Vagina (tissue), 2 donors: ENCODE results near the gene DAB2IP.

Experiments used
- CTCF ChIP-seq, 3 experiments: fragments of 450-650 bp in 2 of 3; fragments of 200-600 bp in 1 of 3; sonication (generic) in 1 of 3; IDR thresholded peaks; one replicate each; pipeline ENCODE4 v1.5.1; 2017 to 2019; ENCODE audit warnings: antibody characterized with exemption in 3 of 3, mild to moderate bottlenecking in 2 of 3, moderate library complexity in 2 of 3
- POLR2A ChIP-seq, 2 donors: fragments of 450-650 bp; IDR thresholded peaks; one replicate each; pipeline ENCODE4 v1.6.1; 2017; ENCODE audit warnings: antibody characterized with exemption in 2 of 2, mild to moderate bottlenecking in 2 of 2, moderate library complexity in 2 of 2
- POLR2AphosphoS5 ChIP-seq, 2 donors: sonication (generic); formaldehyde crosslinking; IDR thresholded peaks; one replicate each; pipeline ENCODE4 v1.9.0; 2017; ENCODE audit warnings: antibody characterized with exemption in 2 of 2, mild to moderate bottlenecking in 2 of 2, low read depth in 1 of 2; ENCODE audit not compliant: insufficient read depth in 1 of 2

DNA sequence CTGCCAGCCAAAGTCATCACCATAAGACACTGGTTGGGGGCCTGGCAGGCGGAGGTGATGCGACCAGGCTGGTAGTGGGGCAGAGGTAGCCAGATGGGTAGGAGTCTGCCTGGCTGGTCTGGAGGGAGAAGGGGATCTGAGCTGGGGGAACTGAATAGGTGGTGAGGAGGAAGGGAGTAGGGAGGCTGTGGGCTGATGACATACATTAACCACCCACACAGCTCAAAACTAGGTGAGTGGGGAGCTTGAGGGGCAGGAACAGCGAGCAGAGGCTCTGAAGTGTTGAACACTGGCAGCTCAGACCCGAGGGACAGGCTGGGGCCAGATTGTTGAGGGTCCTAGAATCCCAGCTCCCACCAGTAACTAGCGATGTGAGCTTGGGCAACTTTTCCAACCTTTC is 81.0 kb downstream of the DAB2IP start:
- TF ChIP-seq CTCF (IDR thresholded peaks at IDR 0.05) (no peak), POLR2AphosphoS5 (IDR thresholded peaks at IDR 0.05; ENCODE audit: insufficient read depth in 1 of 2, low read depth in 1 of 2) (no peak), POLR2A (IDR thresholded peaks at IDR 0.05) (no peak)
